ENCODE data around the gene LRRC4C. TPM values are rescaled to one million over a fixed set of nuclear protein-coding genes. Genes with fewer than 3 reads are reported as not detected.

The LRRC4C gene
- total and polyA plus RNA-seq, 2 donors (not counting 3 experiments of a cell fraction or from before 2014, with no cell fraction given), result not detected

DNA sequence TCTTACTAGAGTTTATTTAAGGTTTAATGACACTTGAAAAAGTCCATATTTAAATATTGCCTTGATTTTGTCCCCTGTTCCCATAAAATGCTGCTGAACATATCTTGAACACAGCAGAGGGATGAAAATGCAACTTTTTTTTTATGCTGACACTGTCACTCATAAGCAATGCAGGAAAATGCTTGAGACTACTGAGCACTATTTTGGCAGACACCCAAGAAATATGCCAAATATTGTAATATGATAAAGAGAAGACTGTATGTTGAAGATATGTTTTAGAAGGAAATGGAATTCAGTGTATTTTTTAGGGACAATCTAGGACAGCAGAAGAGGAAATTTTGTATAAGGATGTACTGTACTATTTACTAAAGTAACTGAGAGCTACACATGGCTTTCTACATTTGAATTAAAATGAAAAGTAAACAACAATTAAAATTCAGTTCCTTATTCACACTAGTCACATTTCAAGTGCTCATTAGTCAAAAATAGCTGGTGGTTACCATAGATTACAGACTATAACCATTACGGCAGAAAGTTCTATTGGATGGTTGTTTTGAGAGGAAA lies 58.6 kb downstream of the LRRC4C start:
- TF ChIP-seq MYC (IDR thresholded peaks at IDR 0.05; ENCODE audit: low read depth, low read length), result no peak
- TF ChIP-seq POLR2A (IDR thresholded peaks at IDR 0.05; ENCODE audit: low read depth, low read length), result no peak
- POLR2A ChIA-PET, result no interaction called here
- no peaks in the 10 kb centered on the region for H3K9me1 ChIP-seq (replicated peaks; ENCODE audit: control insufficient read depth, extremely low read depth, insufficient read depth, low read length)
- no peak overlapping the region for H3K4me2 ChIP-seq (ENCODE audit: insufficient read depth, low read length)
- H3K27ac ChIP-seq (ENCODE audit: insufficient read depth, low read depth, low read length), result no peak overlapping the region
- H3K9me3 ChIP-seq (replicated peaks; ENCODE audit: control insufficient read depth, insufficient read depth, low read length), result no peaks in the 10 kb centered on the region
- FAIRE-seq, result no peak
- no peaks in the 10 kb centered on the region for H3K79me2 ChIP-seq (ENCODE audit: control insufficient read depth, insufficient read depth, low read length)
- no peaks in the 10 kb centered on the region for H4K20me1 ChIP-seq (replicated peaks; ENCODE audit: control insufficient read depth, extremely low read depth, insufficient read depth, low read length)
- no peak for DNase-seq (ENCODE audit: low read depth, low spot score)
- no peak overlapping the region for H2AFZ ChIP-seq (ENCODE audit: low read depth, low read length)
- CTCF ChIA-PET, result no interaction called here
- H3K9ac ChIP-seq (replicated peaks; ENCODE audit: extremely low read depth, insufficient read depth, low read length), result no peak overlapping the region
- no peak overlapping the region for H3K4me3 ChIP-seq (replicated peaks in 1 of 3; ENCODE audit: insufficient read depth in 1 of 3, low read depth in 1 of 3, low read length in 3 of 3)
- BruUV-seq (replicated peaks), result no TSS peak
- H3K36me3 ChIP-seq (ENCODE audit: control insufficient read depth in 2 of 2, extremely low read depth in 1 of 2, insufficient read depth in 2 of 2, low read length in 2 of 2), result no peaks in the 10 kb centered on the region
- H3K4me1 ChIP-seq (ENCODE audit: control insufficient read depth, extremely low read depth, insufficient read depth, low read length), result no peaks in the 10 kb centered on the region
- dilution Hi-C loops (cut with MboI; ENCODE audit: extremely low pct_ligation_motif_present, low sequenced_read_pairs), result no loop called here
- no peaks in the 10 kb centered on the region for H3K27me3 ChIP-seq (ENCODE audit: control insufficient read depth in 2 of 2, insufficient read depth in 2 of 2, low read length in 2 of 2)
- intact Hi-C loops (cut with micrococcal nuclease), result no loop called here

DNA sequence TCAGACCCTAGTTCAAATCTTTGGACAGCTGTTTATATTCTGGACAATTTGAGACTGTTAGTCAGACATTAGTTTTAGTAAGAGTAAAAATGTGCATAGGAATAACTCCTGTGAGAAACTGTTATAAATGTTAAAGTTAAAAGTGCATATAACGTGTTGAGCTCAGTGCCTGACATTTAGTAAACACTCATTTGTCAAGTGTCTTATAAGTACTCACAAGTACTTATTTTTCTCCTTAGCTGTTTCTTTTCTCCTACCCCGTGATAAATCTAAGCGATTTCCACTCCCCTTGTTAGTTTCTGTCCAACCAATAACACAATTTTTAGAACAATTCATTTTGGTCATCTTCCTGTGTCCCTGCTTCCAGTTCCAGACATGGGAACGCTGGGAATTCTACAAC lies 59.3 kb downstream of the LRRC4C start:
- no TSS peak for BruUV-seq (replicated peaks)
- CTCF ChIA-PET, result no interaction called here

More for the DNA sequence above, 59.3 kb downstream of the LRRC4C start:
- H2AFZ ChIP-seq (ENCODE audit: low read depth, low read length), result no peak overlapping the region
- dilution Hi-C loops (cut with MboI; ENCODE audit: extremely low pct_ligation_motif_present, low sequenced_read_pairs) (no loop called here), intact Hi-C loops (cut with micrococcal nuclease) (no loop called here)
- H3K27ac ChIP-seq (ENCODE audit: insufficient read depth, low read depth, low read length), result no peak overlapping the region
- no peaks in the 10 kb centered on the region for H3K27me3 ChIP-seq (ENCODE audit: control insufficient read depth in 2 of 2, insufficient read depth in 2 of 2, low read length in 2 of 2)
- no peaks in the 10 kb centered on the region for H3K9me3 ChIP-seq (replicated peaks; ENCODE audit: control insufficient read depth, insufficient read depth, low read length)
- H3K79me2 ChIP-seq (ENCODE audit: control insufficient read depth, insufficient read depth, low read length), result no peaks in the 10 kb centered on the region
- no peak for DNase-seq (ENCODE audit: low read depth, low spot score)
- no peaks in the 10 kb centered on the region for H3K9me1 ChIP-seq (replicated peaks; ENCODE audit: control insufficient read depth, extremely low read depth, insufficient read depth, low read length)
- no peak overlapping the region for H3K9ac ChIP-seq (replicated peaks; ENCODE audit: extremely low read depth, insufficient read depth, low read length)
- TF ChIP-seq POLR2AphosphoS5 (IDR thresholded peaks at IDR 0.05; ENCODE audit: insufficient read depth, low read depth, low read length), result no peak
- TF ChIP-seq EZH2 (IDR thresholded peaks at IDR 0.05; ENCODE audit: borderline replicate concordance, low read depth, low read length, severe bottlenecking), result no peak
- TF ChIP-seq GATA2 (IDR thresholded peaks at IDR 0.05; ENCODE audit: insufficient read depth, insufficient read length, low read depth, low read length), result no peak
- TF ChIP-seq MYC (IDR thresholded peaks at IDR 0.05; ENCODE audit: low read depth, low read length), result no peak
- TF ChIP-seq, protein P1, sequence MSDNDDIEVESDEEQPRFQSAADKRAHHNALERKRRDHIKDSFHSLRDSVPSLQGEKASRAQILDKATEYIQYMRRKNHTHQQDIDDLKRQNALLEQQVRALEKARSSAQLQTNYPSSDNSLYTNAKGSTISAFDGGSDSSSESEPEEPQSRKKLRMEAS (IDR thresholded peaks at IDR 0.05; ENCODE audit: insufficient read depth, insufficient read length), result no peak
- no peak for TF ChIP-seq POLR2A (IDR thresholded peaks at IDR 0.05; ENCODE audit: low read depth, low read length)
- no peak for TF ChIP-seq JUN (IDR thresholded peaks at IDR 0.05; ENCODE audit: borderline replicate concordance, insufficient read depth, insufficient read length, low read depth)
- TF ChIP-seq, protein P2, sequence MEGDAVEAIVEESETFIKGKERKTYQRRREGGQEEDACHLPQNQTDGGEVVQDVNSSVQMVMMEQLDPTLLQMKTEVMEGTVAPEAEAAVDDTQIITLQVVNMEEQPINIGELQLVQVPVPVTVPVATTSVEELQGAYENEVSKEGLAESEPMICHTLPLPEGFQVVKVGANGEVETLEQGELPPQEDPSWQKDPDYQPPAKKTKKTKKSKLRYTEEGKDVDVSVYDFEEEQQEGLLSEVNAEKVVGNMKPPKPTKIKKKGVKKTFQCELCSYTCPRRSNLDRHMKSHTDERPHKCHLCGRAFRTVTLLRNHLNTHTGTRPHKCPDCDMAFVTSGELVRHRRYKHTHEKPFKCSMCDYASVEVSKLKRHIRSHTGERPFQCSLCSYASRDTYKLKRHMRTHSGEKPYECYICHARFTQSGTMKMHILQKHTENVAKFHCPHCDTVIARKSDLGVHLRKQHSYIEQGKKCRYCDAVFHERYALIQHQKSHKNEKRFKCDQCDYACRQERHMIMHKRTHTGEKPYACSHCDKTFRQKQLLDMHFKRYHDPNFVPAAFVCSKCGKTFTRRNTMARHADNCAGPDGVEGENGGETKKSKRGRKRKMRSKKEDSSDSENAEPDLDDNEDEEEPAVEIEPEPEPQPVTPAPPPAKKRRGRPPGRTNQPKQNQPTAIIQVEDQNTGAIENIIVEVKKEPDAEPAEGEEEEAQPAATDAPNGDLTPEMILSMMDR (IDR thresholded peaks at IDR 0.05; ENCODE audit: extremely low read depth in 1 of 2, insufficient read depth in 1 of 2, low read depth in 1 of 2, low read length in 2 of 2), result no peak
- no peak for TF ChIP-seq FOS (IDR thresholded peaks at IDR 0.05; ENCODE audit: borderline replicate concordance, insufficient read depth, low read length)
- no peaks in the 10 kb centered on the region for H4K20me1 ChIP-seq (replicated peaks; ENCODE audit: control insufficient read depth, extremely low read depth, insufficient read depth, low read length)
- no peaks in the 10 kb centered on the region for H3K4me1 ChIP-seq (ENCODE audit: control insufficient read depth, extremely low read depth, insufficient read depth, low read length)
- FAIRE-seq, result no peak
- POLR2A ChIA-PET, result no interaction called here
- H3K4me2 ChIP-seq (ENCODE audit: insufficient read depth, low read length), result no peak overlapping the region
- no peaks in the 10 kb centered on the region for H3K36me3 ChIP-seq (ENCODE audit: control insufficient read depth in 2 of 2, extremely low read depth in 1 of 2, insufficient read depth in 2 of 2, low read length in 2 of 2)
- H3K4me3 ChIP-seq (replicated peaks in 1 of 3; ENCODE audit: insufficient read depth in 1 of 3, low read depth in 1 of 3, low read length in 3 of 3), result no peak overlapping the region

Data from endothelial cell of umbilical vein (primary cell).